ENCODE results near the gene ERP44.

Gene ERP44

DNA sequence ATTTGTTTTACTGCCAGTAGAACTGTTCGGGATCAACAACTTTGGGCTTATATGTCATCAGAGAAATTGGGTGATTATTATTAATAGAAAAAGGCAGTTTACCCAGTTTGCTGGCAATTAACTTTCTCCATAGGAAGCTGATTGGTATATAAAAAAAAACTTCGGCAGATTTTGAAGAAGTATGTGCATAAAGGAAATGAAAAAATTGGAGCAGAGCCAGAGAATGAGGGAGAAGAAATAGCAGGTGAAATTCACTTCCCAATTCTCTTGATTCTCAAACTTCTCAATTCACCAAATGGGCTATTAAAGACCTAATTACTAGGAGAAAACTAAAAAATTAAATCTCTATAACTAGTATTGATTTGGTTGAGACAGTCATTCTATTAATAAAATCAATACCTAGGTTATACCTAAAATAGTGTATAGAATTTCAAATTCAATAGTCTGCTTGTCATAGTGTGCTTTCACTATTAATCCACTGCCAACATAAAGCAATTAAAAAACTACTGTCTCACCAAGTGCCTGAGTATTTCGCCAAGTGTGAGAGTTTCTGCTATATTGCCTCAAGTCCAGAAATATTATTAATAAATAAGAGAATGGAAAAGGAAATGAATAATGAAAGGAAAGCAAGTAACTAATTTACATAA, 144.8 kb downstream of the ERP44 start:
- Histone ChIP-seq H3K27me3 (ENCODE audit: insufficient read depth, low read length) (no peaks in the 10 kb centered on the region), H3K4me3 (ENCODE audit: low read depth, low read length) (no peak overlapping the region), H3K4me1 (ENCODE audit: control insufficient read depth, insufficient read depth, low read length, unreplicated experiment) (peaks cover 4% of the 10 kb centered on the region), H3K79me2 (ENCODE audit: control insufficient read depth, insufficient read depth, low read length, unreplicated experiment) (no peaks in the 10 kb centered on the region), H2AFZ (ENCODE audit: low read length, unreplicated experiment) (no peak overlapping the region), H3K36me3 (ENCODE audit: insufficient read depth, low read length) (no peaks in the 10 kb centered on the region; the same call in none of the 2 replicates), H3K27ac (ENCODE audit: low read depth, low read length) (no peak overlapping the region)

DNA sequence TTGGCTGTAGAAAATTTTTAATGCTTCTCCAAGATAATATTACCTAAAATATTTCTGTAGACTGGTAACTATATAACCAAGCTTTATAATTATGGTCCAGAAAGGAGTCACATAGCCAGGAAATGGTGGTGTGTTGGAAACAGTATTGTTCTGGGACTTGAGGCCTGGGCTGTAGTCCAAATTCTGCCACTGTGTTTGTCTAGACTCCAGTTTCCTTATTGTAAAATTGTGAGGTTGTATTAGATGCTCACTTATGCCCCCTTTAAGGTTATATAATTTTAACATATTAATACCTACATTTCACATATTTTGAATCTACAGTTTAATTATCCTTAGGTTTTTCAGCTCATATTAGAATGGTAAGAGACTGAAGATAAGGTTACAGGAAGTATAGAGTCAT, 149.9 kb downstream of the ERP44 start:
- Histone ChIP-seq H3K27ac (ENCODE audit: low read depth, low read length) (no peak overlapping the region), H3K79me2 (ENCODE audit: control insufficient read depth, insufficient read depth, low read length, unreplicated experiment) (no peaks in the 10 kb centered on the region), H3K27me3 (ENCODE audit: insufficient read depth, low read length) (no peaks in the 10 kb centered on the region), H2AFZ (ENCODE audit: low read length, unreplicated experiment) (no peak overlapping the region), H3K4me1 (ENCODE audit: control insufficient read depth, insufficient read depth, low read length, unreplicated experiment) (peaks cover 7% of the 10 kb centered on the region), H3K4me3 (ENCODE audit: low read depth, low read length) (no peak overlapping the region), H3K36me3 (ENCODE audit: insufficient read depth, low read length) (no peaks in the 10 kb centered on the region; the same call in none of the 2 replicates)

DNA sequence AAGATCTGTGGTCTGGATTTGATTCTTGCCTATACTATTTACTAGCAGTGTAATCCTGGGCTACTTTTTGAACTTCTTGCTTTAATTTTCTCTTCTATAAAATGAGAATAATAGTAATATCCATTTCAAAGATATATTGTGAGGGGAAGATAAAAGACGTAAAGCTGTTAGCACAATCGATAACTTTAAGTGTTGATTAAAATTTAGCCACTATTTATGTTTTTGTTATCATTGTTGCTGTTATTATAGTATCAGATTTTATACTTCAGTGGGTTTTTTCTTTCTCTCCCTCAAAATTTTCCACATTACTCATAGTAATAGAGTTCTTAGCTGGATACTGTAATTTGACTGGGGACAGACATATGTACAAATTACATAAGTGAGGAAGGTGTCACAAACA, 150.3 kb downstream of the ERP44 start:
- Histone ChIP-seq H3K27ac (ENCODE audit: low read depth, low read length) (no peak overlapping the region), H3K36me3 (ENCODE audit: insufficient read depth, low read length) (no peaks in the 10 kb centered on the region; the same call in none of the 2 replicates), H3K79me2 (ENCODE audit: control insufficient read depth, insufficient read depth, low read length, unreplicated experiment) (no peaks in the 10 kb centered on the region), H3K27me3 (ENCODE audit: insufficient read depth, low read length) (no peaks in the 10 kb centered on the region), H3K4me3 (ENCODE audit: low read depth, low read length) (no peak overlapping the region), H2AFZ (ENCODE audit: low read length, unreplicated experiment) (no peak overlapping the region), H3K4me1 (ENCODE audit: control insufficient read depth, insufficient read depth, low read length, unreplicated experiment) (peaks cover 7% of the 10 kb centered on the region)

GRCh38 chr9:99947395-99947794, 151.4 kb downstream of the ERP44 start:
- peaks cover 7% of the 10 kb centered on the region for H3K4me1 ChIP-seq (ENCODE audit: control insufficient read depth, insufficient read depth, low read length, unreplicated experiment)
- H3K4me3 ChIP-seq (ENCODE audit: low read depth, low read length): no peak overlapping the region
- no peaks in the 10 kb centered on the region for H3K27me3 ChIP-seq (ENCODE audit: insufficient read depth, low read length)
- H3K27ac ChIP-seq (ENCODE audit: low read depth, low read length): no peak overlapping the region
- no peak overlapping the region for H2AFZ ChIP-seq (ENCODE audit: low read length, unreplicated experiment)
- H3K79me2 ChIP-seq (ENCODE audit: control insufficient read depth, insufficient read depth, low read length, unreplicated experiment): no peaks in the 10 kb centered on the region
- no peaks in the 10 kb centered on the region; the same call in none of the 2 replicates for H3K36me3 ChIP-seq (ENCODE audit: insufficient read depth, low read length)

- Histone ChIP-seq H3K4me3 (ENCODE audit: low read depth, low read length) (no peak overlapping the region), H3K27ac (ENCODE audit: low read depth, low read length) (no peak overlapping the region), H3K36me3 (ENCODE audit: insufficient read depth, low read length) (peaks cover 11% of the 10 kb centered on the region), H2AFZ (ENCODE audit: low read length, unreplicated experiment) (no peak overlapping the region), H3K4me1 (ENCODE audit: control insufficient read depth, insufficient read depth, low read length, unreplicated experiment) (no peaks in the 10 kb centered on the region), H3K79me2 (ENCODE audit: control insufficient read depth, insufficient read depth, low read length, unreplicated experiment) (no peaks in the 10 kb centered on the region), H3K27me3 (ENCODE audit: insufficient read depth, low read length) (no peaks in the 10 kb centered on the region)
Observed at GRCh38 chr9:99936947-99937587, 161.7 kb downstream of the ERP44 start.

GRCh38 chr9:99931155-99931840, 167.5 kb downstream of the ERP44 start:
- H3K36me3 ChIP-seq (ENCODE audit: insufficient read depth, low read length): peaks cover 14% of the 10 kb centered on the region
- H3K27me3 ChIP-seq (ENCODE audit: insufficient read depth, low read length): no peaks in the 10 kb centered on the region
- no peak overlapping the region for H3K4me3 ChIP-seq (ENCODE audit: low read depth, low read length)
- no peak overlapping the region for H2AFZ ChIP-seq (ENCODE audit: low read length, unreplicated experiment)
- H3K4me1 ChIP-seq (ENCODE audit: control insufficient read depth, insufficient read depth, low read length, unreplicated experiment): no peaks in the 10 kb centered on the region
- no peaks in the 10 kb centered on the region for H3K79me2 ChIP-seq (ENCODE audit: control insufficient read depth, insufficient read depth, low read length, unreplicated experiment)
- H3K27ac ChIP-seq (ENCODE audit: low read depth, low read length): no peak overlapping the region

- H3K36me3 ChIP-seq (ENCODE audit: insufficient read depth, low read length): peaks cover 24% of the 10 kb centered on the region
- H3K4me3 ChIP-seq (ENCODE audit: low read depth, low read length): no peak overlapping the region
- no peak overlapping the region for H3K27ac ChIP-seq (ENCODE audit: low read depth, low read length)
- H3K27me3 ChIP-seq (ENCODE audit: insufficient read depth, low read length): no peaks in the 10 kb centered on the region
- no peak overlapping the region for H2AFZ ChIP-seq (ENCODE audit: low read length, unreplicated experiment)
- H3K4me1 ChIP-seq (ENCODE audit: control insufficient read depth, insufficient read depth, low read length, unreplicated experiment): no peaks in the 10 kb centered on the region
- no peaks in the 10 kb centered on the region for H3K79me2 ChIP-seq (ENCODE audit: control insufficient read depth, insufficient read depth, low read length, unreplicated experiment)
Observed at GRCh38 chr9:99929652-99930051, 169.1 kb downstream of the ERP44 start.

Measured in ACC112 (cell line).